WTC11 (cell line): ENCODE results near the gene SH3PXD2A. TPM values are rescaled to one million over a fixed set of nuclear protein-coding genes. Genes with fewer than 3 reads are reported as not detected.

Experiments used
- ATAC-seq: fragments of 200-7000 bp; cut with Tn5 transposase; 2 replicates; pipeline ENCODE4 v1.10.0; 2021; ENCODE audit warnings: mild to moderate bottlenecking, moderate library complexity
- CTCF ChIA-PET: fragments of 300-600 bp; sonication (Branson Sonifier 250); formaldehyde crosslinking; loops from one replicate; lab custom pipeline; 2021; ENCODE audit warnings: antibody characterized with exemption; lab: Charles Lee
- POLR2A ChIA-PET: fragments of 350-600 bp; sonication (Branson Sonifier 250); formaldehyde crosslinking; loops from one replicate; lab custom pipeline; 2021; ENCODE audit warnings: antibody characterized with exemption; lab: Charles Lee
- DNase-seq: peaks from one replicate; pipeline ENCODE4 v3.0.0; 2021; ENCODE audit warnings: low spot score
- H3K27ac Mint-ChIP-seq: 2 replicates; pipeline ENCODE4 v1.8.0; 2021; ENCODE audit warnings: mixed read lengths
- H3K27me3 Mint-ChIP-seq: 2 replicates; pipeline ENCODE4 v1.8.0; 2021; ENCODE audit warnings: low read depth, mild to moderate bottlenecking, moderate library complexity, mixed read lengths
- H3K36me3 Mint-ChIP-seq: 2 replicates; pipeline ENCODE4 v1.8.0; 2021; ENCODE audit warnings: mixed read lengths
- H3K4me1 Mint-ChIP-seq: 2 replicates; pipeline ENCODE4 v1.8.0; 2022; ENCODE audit warnings: mixed read lengths
- H3K4me3 Mint-ChIP-seq: 2 replicates; pipeline ENCODE4 v1.8.0; 2021; ENCODE audit warnings: mild to moderate bottlenecking, moderate library complexity, mixed read lengths
- H3K9me3 Mint-ChIP-seq: 2 replicates; pipeline ENCODE4 v1.8.0; 2021; ENCODE audit warnings: mixed read lengths
- CDX4 ChIP-seq: fragments of 250-450 bp; sonication (Bioruptor Pico); IDR thresholded peaks from 2 replicates; pipeline ENCODE4 v1.9.0; 2021; ENCODE audit warnings: moderate library complexity, mild to moderate bottlenecking, inconsistent platforms, borderline replicate concordance
- CREB1 ChIP-seq: sonication (generic); formaldehyde crosslinking; IDR thresholded peaks from 2 replicates; pipeline ENCODE4 v1.8.0; 2023; ENCODE audit warnings: mild to moderate bottlenecking, missing genetic modification reagents
- EMX1 ChIP-seq: fragments of 250-450 bp; sonication (Bioruptor Pico); IDR thresholded peaks from 2 replicates; pipeline ENCODE4 v1.8.0; 2021; ENCODE audit warnings: mild to moderate bottlenecking
- ESRRA ChIP-seq: sonication (generic); formaldehyde crosslinking; IDR thresholded peaks from 2 replicates; pipeline ENCODE4 v1.8.1; 2022; ENCODE audit warnings: mild to moderate bottlenecking, missing genetic modification reagents, borderline replicate concordance
- ETV6 ChIP-seq: sonication (generic); formaldehyde crosslinking; IDR thresholded peaks from 2 replicates; pipeline ENCODE4 v1.8.1; 2022; ENCODE audit warnings: mild to moderate bottlenecking, missing genetic modification reagents
- FOXP1 ChIP-seq: sonication (generic); formaldehyde crosslinking; IDR thresholded peaks from 2 replicates; pipeline ENCODE4 v1.8.0; 2022; ENCODE audit warnings: missing genetic modification reagents, mild to moderate bottlenecking, moderate library complexity, borderline replicate concordance
- IRF1 ChIP-seq: sonication (generic); formaldehyde crosslinking; IDR thresholded peaks from 2 replicates; pipeline ENCODE4 v1.8.0; 2023; ENCODE audit warnings: missing genetic modification reagents
- IRF2 ChIP-seq: sonication (generic); formaldehyde crosslinking; IDR thresholded peaks from 2 replicates; pipeline ENCODE4 v1.8.0; 2022; ENCODE audit warnings: low read depth, missing genetic modification reagents, borderline replicate concordance
- KAT7 ChIP-seq: sonication (generic); formaldehyde crosslinking; IDR thresholded peaks from 2 replicates; pipeline ENCODE4 v1.8.1; 2023; ENCODE audit warnings: missing genetic modification reagents, mild to moderate bottlenecking, borderline replicate concordance
- MXD4 ChIP-seq: fragments of 250-450 bp; sonication (Bioruptor Pico); IDR thresholded peaks from 2 replicates; pipeline ENCODE4 v1.8.0; 2021; ENCODE audit warnings: mild to moderate bottlenecking, moderate library complexity, borderline replicate concordance
- NFATC4 ChIP-seq: fragments of 250-450 bp; sonication (Bioruptor Pico); IDR thresholded peaks from 2 replicates; pipeline ENCODE4 v1.9.0; 2021; ENCODE audit warnings: mild to moderate bottlenecking
- PREB ChIP-seq: sonication (generic); formaldehyde crosslinking; IDR thresholded peaks from 2 replicates; pipeline ENCODE4 v1.8.1; 2022; ENCODE audit warnings: mild to moderate bottlenecking, missing genetic modification reagents, moderate library complexity, borderline replicate concordance
- SMAD4 ChIP-seq: sonication (generic); formaldehyde crosslinking; IDR thresholded peaks from 2 replicates; pipeline ENCODE4 v1.8.0; 2022; ENCODE audit warnings: mild to moderate bottlenecking, missing genetic modification reagents
- ZNF263 ChIP-seq: sonication (generic); formaldehyde crosslinking; IDR thresholded peaks from 2 replicates; pipeline ENCODE4 v1.8.1; 2022; ENCODE audit warnings: low read depth, mild to moderate bottlenecking, moderate library complexity, missing genetic modification reagents
- ZNF317 ChIP-seq: sonication (generic); formaldehyde crosslinking; IDR thresholded peaks from 2 replicates; pipeline ENCODE4 v1.8.1; 2023; ENCODE audit warnings: low read depth, mild to moderate bottlenecking, moderate library complexity, missing genetic modification reagents, borderline replicate concordance
- ZNF425 ChIP-seq: fragments of 250-450 bp; sonication (Bioruptor Pico); conservative IDR thresholded peaks from 2 replicates; pipeline ENCODE4 v1.9.0; 2021; ENCODE audit warnings: mild to moderate bottlenecking
- total RNA-seq: library from RNA; stranded (reverse); gene quantifications from 3 replicates; pipeline ENCODE4 v1.2.3, GENCODE V29; 2021
- TF ChIP-seq, protein P1 (sequence below): sonication (generic); formaldehyde crosslinking; IDR thresholded peaks from 2 replicates; pipeline ENCODE4 v1.8.0; 2022; ENCODE audit warnings: missing genetic modification reagents
- TF ChIP-seq, protein P2 (sequence below): sonication (generic); formaldehyde crosslinking; IDR thresholded peaks from 2 replicates; pipeline ENCODE4 v1.8.1; 2022; ENCODE audit warnings: missing genetic modification reagents, borderline replicate concordance
- TF ChIP-seq, protein P3 (sequence below): fragments of 250-450 bp; sonication (Bioruptor Pico); IDR thresholded peaks from 2 replicates; pipeline ENCODE4 v1.9.0; 2021; ENCODE audit warnings: mild to moderate bottlenecking, borderline replicate concordance

SH3PXD2A gene
- total RNA-seq, 1 experiment from 2014 or later = 15.7 TPM

DNA sequence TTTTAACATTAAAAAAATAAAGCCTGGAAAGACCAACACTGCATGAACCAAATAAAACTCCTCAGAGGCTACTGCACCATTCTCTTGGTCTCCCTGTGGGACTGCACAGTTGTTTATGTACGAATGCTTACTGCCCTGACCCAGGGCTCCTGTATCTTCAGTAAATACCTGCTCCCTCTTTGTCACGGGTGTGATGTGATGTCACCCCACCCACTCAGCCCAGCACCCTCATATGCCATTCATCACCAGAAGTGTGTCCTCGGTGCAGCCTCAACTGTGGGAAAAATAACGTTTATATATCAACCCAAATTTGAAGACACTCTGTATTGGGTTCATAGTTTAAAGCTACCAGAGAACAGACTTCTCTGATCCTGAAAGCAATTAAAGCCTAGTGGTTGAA lies 14.0 kb upstream of the SH3PXD2A start (continued):
- TF ChIP-seq ZNF425 (CRISPR knock-in tag) (no peak), CREB1 (no peak), IRF2 (no peak), SMAD4 (CRISPR knock-in tag) (no peak)
- TF ChIP-seq, all 79 proteins: peak for 0

DNA sequence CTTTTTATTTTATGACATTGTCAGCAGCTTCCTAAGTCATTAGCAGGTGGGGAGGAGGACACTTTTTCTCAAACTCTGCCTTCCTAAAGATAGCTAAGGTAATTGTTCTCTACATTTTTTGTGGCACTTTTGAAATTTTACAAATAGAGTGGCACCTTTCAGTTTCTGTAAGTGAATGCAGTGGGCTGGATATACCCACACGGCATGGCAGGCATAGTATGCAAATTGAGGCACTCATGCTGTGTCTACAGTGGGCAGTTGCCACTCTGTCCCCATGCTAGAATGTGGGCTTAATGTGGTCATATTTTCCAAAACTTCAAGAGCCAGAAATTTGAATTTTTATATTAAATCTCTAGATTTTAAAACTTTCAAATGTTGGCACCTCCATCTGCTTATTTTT lies 12.8 kb upstream of the SH3PXD2A start:
- DNase-seq = no peak
- ChIA-PET POLR2A (interaction anchor here (0.6 kb wide), 1 partner anchor 104 kb away, joined by 3 read pairs; no protein-coding TSS in a partner anchor), CTCF (no interaction called here)
- no peak for TF ChIP-seq PREB
- TF ChIP-seq EMX1 (CRISPR knock-in tag) = no peak
- TF ChIP-seq FOXP1 (CRISPR knock-in tag) = no peak
- TF ChIP-seq IRF1 = no peak
- TF ChIP-seq ESRRA = no peak
- Mint-ChIP-seq H3K27me3 (no peaks in the 10 kb centered on the region; the same call in 1 of the 2 replicates), H3K27ac (no peak overlapping the region), H3K4me1 (peaks cover 16% of the 10 kb centered on the region), H3K36me3 (peaks cover 9% of the 10 kb centered on the region), H3K9me3 (peaks cover 26% of the 10 kb centered on the region), H3K4me3 (no peak overlapping the region)
- no peak for ATAC-seq

GRCh38 chr10:103861505-103861904 lies 6.1 kb upstream of the SH3PXD2A start:
- ATAC-seq (no peak), DNase-seq (no peak)
- ChIA-PET CTCF (interaction anchor here (2.2 kb wide), 1 partner anchor 149 kb away, joined by 9 read pairs; no protein-coding TSS in a partner anchor), POLR2A (no interaction called here)
- H3K27ac Mint-ChIP-seq = no peak overlapping the region
- peaks cover 14% of the 10 kb centered on the region for H3K27me3 Mint-ChIP-seq
- H3K36me3 Mint-ChIP-seq = peaks cover 9% of the 10 kb centered on the region
- peaks cover 26% of the 10 kb centered on the region for H3K9me3 Mint-ChIP-seq
- no peak overlapping the region for H3K4me3 Mint-ChIP-seq
- peaks cover 5% of the 10 kb centered on the region for H3K4me1 Mint-ChIP-seq
- TF ChIP-seq MXD4 (CRISPR knock-in tag) (no peak), ZNF317 (CRISPR knock-in tag) (no peak), KAT7 (no peak), ETV6 (no peak), NFATC4 (CRISPR knock-in tag) (no peak), ZNF263 (no peak), CDX4 (CRISPR knock-in tag) (no peak)
- TF ChIP-seq, protein P1, sequence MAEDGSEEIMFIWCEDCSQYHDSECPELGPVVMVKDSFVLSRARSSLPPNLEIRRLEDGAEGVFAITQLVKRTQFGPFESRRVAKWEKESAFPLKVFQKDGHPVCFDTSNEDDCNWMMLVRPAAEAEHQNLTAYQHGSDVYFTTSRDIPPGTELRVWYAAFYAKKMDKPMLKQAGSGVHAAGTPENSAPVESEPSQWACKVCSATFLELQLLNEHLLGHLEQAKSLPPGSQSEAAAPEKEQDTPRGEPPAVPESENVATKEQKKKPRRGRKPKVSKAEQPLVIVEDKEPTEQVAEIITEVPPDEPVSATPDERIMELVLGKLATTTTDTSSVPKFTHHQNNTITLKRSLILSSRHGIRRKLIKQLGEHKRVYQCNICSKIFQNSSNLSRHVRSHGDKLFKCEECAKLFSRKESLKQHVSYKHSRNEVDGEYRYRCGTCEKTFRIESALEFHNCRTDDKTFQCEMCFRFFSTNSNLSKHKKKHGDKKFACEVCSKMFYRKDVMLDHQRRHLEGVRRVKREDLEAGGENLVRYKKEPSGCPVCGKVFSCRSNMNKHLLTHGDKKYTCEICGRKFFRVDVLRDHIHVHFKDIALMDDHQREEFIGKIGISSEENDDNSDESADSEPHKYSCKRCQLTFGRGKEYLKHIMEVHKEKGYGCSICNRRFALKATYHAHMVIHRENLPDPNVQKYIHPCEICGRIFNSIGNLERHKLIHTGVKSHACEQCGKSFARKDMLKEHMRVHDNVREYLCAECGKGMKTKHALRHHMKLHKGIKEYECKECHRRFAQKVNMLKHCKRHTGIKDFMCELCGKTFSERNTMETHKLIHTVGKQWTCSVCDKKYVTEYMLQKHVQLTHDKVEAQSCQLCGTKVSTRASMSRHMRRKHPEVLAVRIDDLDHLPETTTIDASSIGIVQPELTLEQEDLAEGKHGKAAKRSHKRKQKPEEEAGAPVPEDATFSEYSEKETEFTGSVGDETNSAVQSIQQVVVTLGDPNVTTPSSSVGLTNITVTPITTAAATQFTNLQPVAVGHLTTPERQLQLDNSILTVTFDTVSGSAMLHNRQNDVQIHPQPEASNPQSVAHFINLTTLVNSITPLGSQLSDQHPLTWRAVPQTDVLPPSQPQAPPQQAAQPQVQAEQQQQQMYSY (CRISPR knock-in tag) = no peak
- TF ChIP-seq, protein P2, sequence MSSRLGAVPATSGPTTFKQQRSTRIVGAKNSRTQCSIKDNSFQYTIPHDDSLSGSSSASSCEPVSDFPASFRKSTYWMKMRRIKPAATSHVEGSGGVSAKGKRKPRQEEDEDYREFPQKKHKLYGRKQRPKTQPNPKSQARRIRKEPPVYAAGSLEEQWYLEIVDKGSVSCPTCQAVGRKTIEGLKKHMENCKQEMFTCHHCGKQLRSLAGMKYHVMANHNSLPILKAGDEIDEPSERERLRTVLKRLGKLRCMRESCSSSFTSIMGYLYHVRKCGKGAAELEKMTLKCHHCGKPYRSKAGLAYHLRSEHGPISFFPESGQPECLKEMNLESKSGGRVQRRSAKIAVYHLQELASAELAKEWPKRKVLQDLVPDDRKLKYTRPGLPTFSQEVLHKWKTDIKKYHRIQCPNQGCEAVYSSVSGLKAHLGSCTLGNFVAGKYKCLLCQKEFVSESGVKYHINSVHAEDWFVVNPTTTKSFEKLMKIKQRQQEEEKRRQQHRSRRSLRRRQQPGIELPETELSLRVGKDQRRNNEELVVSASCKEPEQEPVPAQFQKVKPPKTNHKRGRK = no peak
- TF ChIP-seq, protein P3, sequence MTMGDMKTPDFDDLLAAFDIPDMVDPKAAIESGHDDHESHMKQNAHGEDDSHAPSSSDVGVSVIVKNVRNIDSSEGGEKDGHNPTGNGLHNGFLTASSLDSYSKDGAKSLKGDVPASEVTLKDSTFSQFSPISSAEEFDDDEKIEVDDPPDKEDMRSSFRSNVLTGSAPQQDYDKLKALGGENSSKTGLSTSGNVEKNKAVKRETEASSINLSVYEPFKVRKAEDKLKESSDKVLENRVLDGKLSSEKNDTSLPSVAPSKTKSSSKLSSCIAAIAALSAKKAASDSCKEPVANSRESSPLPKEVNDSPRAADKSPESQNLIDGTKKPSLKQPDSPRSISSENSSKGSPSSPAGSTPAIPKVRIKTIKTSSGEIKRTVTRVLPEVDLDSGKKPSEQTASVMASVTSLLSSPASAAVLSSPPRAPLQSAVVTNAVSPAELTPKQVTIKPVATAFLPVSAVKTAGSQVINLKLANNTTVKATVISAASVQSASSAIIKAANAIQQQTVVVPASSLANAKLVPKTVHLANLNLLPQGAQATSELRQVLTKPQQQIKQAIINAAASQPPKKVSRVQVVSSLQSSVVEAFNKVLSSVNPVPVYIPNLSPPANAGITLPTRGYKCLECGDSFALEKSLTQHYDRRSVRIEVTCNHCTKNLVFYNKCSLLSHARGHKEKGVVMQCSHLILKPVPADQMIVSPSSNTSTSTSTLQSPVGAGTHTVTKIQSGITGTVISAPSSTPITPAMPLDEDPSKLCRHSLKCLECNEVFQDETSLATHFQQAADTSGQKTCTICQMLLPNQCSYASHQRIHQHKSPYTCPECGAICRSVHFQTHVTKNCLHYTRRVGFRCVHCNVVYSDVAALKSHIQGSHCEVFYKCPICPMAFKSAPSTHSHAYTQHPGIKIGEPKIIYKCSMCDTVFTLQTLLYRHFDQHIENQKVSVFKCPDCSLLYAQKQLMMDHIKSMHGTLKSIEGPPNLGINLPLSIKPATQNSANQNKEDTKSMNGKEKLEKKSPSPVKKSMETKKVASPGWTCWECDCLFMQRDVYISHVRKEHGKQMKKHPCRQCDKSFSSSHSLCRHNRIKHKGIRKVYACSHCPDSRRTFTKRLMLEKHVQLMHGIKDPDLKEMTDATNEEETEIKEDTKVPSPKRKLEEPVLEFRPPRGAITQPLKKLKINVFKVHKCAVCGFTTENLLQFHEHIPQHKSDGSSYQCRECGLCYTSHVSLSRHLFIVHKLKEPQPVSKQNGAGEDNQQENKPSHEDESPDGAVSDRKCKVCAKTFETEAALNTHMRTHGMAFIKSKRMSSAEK = no peak
